Stomach (tissue), 4 donors: ENCODE results near the gene SCFD2.

Experiments
- CTCF ChIP-seq, 7 experiments: fragments of 450-650 bp in 4 of 7; fragments of 200-600 bp in 3 of 7; sonication (generic) in 3 of 7; IDR thresholded peaks; one replicate each; pipeline ENCODE4 v1.5.1; 2016 to 2019; ENCODE audit warnings: antibody characterized with exemption in 7 of 7, control low read depth in 2 of 7, mild to moderate bottlenecking in 1 of 7
- EP300 ChIP-seq: sonication (generic); formaldehyde crosslinking; IDR thresholded peaks from one replicate; pipeline ENCODE4 v1.6.1; 2017; ENCODE audit warnings: antibody characterized with exemption
- POLR2A ChIP-seq, 4 donors: fragments of 450-650 bp; IDR thresholded peaks; one replicate each; pipeline ENCODE4 v1.6.1; 2016; ENCODE audit warnings: antibody characterized with exemption in 4 of 4, control low read depth in 2 of 4, mild to moderate bottlenecking in 1 of 4, moderate library complexity in 1 of 4
- POLR2AphosphoS5 ChIP-seq, 3 donors: sonication (generic); formaldehyde crosslinking; IDR thresholded peaks; one replicate each; pipeline ENCODE4 v1.6.1; 2016; ENCODE audit warnings: antibody characterized with exemption in 3 of 3

DNA sequence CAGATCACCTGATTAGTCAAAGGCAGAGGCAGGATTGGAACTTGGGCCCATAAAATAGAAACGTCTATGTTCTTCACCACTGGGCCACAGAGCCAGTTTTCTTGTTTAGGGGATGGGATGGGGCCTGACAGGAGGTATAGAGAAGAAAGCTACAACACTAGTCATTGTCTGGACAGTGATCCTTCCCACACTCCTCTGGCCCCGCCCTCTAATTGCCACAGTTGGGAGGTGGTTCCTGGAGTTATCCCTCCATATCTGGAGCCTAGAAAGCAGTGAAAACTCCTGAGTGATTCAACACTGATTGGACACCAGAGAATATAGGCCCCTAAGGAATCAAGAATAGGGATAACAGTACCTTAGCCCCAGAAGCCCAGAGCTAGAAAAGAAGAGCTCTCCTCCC is 480.9 kb downstream of the SCFD2 start:
- TF ChIP-seq CTCF (IDR thresholded peaks at IDR 0.05) = no peak
- no peak for TF ChIP-seq EP300
- no peak for TF ChIP-seq POLR2AphosphoS5 (IDR thresholded peaks at IDR 0.05)
- TF ChIP-seq POLR2A (IDR thresholded peaks at IDR 0.05) = no peak
